GM18498 (cell line): Measurements from ENCODE around the gene CDC42SE2.

Source experiments
- ATAC-seq: cut with Tn5 transposase; IDR thresholded peaks from one replicate; pipeline ENCODE4 v1.9.1; 2021; ENCODE audit warnings: mild to moderate bottlenecking, moderate library complexity; ENCODE audit not compliant: unreplicated experiment

CDC42SE2 gene

GRCh38 chr5:131423056-131423455 lies 159.2 kb downstream of the CDC42SE2 start:
- ATAC-seq = no peak

DNA sequence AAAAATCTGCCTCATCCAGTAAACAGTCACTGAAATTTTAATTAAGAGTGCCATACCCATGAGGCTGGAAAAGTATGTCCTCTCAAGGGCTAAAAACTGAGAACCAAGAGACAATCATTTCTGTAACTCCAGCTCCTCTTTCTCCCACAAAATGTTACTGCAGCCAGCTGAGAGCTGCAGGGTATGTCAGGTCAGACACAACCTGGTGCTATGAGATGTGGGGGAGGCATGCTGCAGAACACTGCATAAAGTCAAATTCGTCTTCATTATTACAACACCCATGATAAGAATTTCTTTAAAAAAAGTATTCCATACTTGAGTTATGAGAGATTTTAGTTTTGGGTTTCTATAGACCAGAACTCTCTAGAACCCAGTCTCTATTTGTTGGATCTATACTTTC lies 162.2 kb downstream of the CDC42SE2 start:
- ATAC-seq = no peak

DNA sequence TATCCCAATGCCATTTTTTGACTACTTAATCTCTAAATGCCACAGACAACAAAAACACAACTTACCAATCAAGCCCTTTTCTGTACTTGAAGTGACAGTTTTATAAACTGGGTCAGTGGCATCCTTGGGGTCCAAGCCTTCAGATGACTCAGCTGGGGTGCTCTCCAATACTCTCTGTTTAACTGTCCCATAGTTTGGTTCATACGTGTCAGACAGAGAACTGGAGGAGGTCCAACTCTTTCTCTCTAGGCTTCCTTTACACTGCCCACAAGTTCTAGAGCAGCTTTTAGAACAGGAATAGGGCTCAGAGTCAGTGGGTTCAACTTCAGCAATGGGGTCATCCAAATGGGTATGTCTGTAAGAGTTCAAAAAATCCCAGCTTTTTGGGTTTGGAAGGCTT lies 166.9 kb downstream of the CDC42SE2 start:
- no peak for ATAC-seq

GRCh38 chr5:131431794-131432193 lies 167.9 kb downstream of the CDC42SE2 start:
- ATAC-seq = no peak

DNA sequence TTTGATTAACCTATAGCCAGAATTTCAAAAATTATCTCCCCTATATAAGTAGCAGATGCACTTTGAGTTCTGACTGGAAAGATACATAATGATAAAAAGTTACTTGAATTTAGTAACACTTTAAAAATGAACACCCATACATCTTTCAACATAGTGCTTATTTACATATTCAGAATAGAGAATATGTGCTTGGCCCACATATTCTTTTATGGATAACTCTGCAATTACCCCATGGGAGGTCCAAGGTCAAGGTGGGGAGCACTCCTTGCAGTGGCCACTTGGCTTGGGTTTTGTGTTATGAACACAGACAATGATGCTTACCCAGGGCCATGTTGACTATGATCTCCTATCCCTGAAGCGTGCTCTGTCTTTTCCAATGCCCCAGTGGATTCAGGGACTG lies 169.3 kb downstream of the CDC42SE2 start:
- ATAC-seq = no peak

GRCh38 chr5:131436081-131436480 lies 172.2 kb downstream of the CDC42SE2 start:
- ATAC-seq = no peak

DNA sequence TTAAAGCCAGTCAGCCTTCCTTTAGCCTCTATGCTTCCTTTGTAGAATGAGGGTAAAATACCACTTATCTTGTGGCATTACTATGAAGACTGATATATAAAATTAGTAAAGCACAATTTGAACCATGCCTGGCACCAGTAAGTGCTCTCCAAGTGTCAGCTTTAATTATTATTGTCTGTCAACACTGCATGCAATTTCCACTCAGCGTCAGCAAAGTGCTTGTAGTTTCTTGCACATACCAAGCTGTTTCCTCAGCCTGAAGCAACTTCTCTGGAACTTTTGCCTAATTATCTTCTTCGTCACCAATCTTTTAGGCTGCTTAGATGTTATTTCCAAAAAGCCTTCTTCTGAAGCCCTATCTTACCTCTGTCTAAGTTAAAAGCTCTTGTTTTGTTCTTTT lies 177.3 kb downstream of the CDC42SE2 start:
- ATAC-seq = no peak
